HG02678 (cell line): Measurements from ENCODE around the gene SSU72.
"Not testable (repeated sequence)": the region's sequence is repeated elsewhere in the genome, so short reads cannot be mapped to it uniquely, and the experiment has no call there.

Experiments
- ATAC-seq: cut with Tn5 transposase; IDR thresholded peaks from one replicate; pipeline ENCODE4 v1.9.1; 2021; ENCODE audit warnings: mild to moderate bottlenecking, moderate library complexity; ENCODE audit not compliant: unreplicated experiment

The SSU72 gene

DNA sequence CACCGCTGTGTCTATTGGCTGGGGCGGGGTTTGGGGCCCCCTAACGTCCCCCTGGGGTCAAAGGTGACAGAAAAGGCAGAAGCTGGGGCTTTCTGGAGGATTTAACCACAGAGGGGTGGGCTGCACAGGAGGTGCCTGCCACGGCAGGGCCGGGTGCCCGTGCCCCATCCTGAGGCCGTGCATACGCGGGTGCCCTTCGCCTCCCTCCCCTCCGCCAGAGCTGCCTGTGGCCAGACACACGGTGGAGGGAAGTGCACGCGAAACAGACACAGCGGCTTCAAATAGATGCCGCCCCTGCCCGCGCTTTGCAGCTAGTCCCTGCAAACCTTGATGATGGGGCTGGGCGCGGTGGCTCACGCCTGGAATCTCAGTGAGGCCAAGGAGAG is 65.2 kb downstream of the SSU72 start:
- not testable (repeated sequence) for ATAC-seq

DNA sequence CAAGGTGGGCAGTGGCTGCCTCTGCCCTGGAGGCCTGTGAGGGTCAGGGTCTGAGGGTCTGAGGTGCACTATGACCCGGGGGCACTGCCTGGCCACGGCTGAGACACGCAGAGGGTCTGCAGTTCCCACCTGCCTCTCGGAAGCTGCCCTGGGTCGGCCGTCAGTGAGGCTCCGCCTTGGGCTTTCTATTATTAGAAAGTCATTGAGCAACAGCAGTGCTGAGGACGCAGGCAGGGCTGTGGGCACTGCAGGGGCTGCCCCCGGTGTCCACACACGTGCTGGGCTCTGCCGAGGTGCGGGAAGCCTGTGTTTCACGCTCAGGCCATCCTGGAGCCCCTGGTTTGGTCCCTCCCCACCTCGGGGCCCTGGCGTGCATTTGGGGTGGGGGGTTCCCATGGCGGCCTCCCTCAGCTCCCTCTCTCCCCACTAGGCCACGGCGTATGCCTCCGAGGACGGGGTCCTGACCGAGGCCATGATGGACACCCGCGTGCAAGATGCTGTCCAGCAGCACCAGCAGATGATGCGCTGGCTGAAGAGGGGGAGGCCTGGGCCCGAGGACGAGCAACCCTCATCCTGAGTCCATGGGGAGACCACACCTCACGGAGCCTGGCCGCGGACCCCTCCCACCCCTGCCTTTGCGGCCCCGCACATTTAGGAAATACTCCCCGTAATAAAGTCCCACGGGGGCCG is 65.7 kb downstream of the SSU72 start:
- not testable (repeated sequence) for ATAC-seq

DNA sequence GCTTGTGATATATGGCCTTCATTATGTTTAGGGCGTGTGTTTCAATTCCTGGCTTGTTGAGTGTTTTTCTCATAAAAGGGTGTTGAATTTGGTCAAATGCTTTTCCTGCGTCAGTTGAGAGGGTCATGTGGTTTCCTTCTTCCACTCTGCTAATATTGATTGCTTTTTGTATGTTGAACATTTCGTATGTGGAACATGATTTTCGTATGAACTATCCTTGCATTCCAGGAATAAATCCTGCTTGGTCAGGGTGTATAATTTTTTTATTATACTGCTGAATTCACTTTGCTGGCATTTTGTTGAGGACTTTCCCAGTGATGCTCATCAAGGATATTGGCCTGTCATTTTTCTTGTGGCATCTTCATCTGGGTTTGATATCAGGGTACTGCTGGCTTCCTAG is 67.4 kb downstream of the SSU72 start:
- no peak for ATAC-seq

DNA sequence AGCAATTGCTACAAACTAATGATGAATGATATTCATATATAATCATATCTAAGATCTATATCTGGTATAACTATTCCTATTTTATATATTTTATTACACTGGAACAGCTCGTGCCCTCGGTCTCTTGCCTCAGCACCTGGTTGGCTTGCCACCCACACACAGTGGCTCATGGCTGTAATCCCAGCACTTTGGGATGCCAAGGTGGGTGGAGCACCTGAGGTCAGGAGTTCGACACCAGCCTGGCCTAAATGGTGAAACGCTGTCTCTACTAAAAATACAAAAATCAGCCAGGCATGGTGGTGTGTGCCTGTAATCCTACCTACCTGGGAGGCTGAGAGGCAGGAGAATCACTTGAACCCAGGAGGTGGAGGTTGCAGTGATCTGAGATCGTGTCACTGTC is 68.9 kb downstream of the SSU72 start:
- not testable (repeated sequence) for ATAC-seq

DNA sequence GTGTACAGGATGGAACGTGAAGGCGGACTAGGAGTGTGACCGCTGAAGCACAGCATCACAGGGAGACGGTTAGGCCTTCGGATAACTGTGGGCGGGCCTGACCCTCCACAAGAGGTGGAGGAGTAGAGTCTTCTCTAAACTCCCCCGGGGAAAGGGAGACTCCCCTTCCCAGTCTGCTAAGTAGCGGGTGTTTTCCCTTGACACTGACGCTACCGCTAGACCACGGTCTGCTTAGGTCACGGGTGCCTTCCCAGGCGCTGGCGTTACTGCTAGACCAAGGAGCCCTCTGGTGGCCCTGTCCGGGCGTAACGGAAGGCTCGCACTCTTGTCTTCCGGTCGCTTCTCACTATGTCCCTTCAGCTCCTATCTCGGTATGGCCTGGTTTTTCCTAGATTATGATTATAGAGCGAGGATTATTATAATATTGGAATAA is 69.3 kb downstream of the SSU72 start:
- ATAC-seq = peak; percentile 54

DNA sequence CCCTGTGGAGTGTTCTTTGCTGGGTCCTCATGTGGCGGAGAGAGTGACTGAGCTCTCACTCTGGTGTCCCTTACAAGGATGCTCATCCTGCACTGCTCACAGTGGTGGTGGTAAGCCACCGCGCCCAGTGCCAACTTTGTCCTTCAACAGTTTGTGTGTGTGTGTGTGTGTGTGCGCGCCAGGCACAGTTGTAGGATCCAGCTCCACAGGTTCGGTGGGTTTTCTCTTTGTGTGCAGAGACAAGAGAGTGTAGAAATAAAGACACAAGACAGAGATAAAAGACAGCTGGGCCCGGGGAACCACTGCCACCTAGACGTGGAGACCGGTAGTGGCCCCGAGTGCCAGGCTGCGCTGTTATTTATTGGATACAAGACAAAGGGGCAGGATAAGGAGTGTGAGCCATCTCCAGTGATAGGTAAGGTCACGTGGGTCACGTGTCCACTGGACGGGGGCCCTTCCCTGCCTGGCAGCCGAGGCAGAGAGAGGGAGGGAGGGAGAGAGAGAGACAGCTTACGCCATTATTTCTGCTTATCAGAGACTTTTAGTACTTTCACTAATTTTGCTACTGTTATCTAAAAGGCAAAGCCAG is 69.8 kb downstream of the SSU72 start:
- not testable (repeated sequence) for ATAC-seq

DNA sequence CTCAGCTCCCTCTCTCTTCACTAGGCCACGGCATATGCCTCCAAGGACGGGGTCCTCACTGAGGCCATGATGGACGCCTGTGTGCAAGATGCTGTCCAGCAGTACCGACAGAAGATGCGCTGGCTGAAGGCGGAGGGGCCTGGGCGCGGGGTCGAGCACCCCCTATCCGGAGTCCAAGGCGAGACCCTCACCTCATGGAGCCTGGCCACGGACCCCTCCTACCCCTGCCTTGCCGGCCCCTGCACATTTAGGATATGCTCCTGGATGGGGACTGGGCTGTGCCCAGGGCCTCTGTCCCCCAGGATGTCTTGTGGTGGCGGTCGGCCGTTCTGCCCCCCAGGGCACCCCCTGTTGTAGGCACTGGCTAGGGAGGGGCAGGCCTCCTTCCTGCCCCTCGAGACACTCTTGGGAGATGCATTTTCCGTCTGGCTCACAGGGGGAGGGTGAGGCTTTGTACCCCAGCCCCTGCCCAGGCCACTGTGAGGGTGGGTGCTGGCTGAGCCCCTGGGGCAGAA is 79.1 kb downstream of the SSU72 start:
- ATAC-seq = not testable (repeated sequence)

DNA sequence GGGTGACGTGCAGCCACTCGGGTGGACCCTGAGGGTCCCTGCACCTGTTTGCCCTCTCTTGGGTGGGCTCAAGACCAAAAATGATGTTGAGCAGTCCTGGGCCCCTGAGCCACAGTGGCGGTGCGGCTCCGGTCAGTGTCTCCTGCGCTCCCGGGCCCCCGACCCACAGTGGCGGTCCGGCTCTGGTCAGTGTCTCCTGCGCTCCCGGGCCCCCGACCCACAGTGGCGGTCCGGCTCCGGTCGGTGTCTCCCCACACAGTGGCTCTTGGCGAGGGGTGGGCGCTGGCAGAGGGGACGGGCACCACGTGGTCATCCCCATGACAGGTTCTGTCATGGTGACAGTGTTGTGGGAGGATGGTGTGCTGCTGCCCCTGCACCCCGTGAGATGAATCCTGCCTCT is 80.4 kb downstream of the SSU72 start:
- not testable (repeated sequence) for ATAC-seq
